IMR-90 (cell line): ENCODE data around the gene EXOC6. TPM values are rescaled to one million over a fixed set of nuclear protein-coding genes. Genes with fewer than 3 reads are reported as not detected.
A peak's percentile ranks its signal among the peaks of the same experiment; 100 is the strongest.

Experiments
- ATAC-seq: fragments of 200-7000 bp; cut with Tn5 transposase; 2 replicates; pipeline ENCODE4 v1.9.1; 2020; ENCODE audit warnings: low read depth, mild to moderate bottlenecking, moderate library complexity
- BruUV-seq: library from RNA; stranded (reverse); fragments of 400-500 nt; replicated peaks from 2 replicates; lab custom pipeline; 2021; lab: Mats Ljungman, UMichigan
- CTCF ChIA-PET: fragments of 300-600 bp; formaldehyde crosslinking; extraction: SDS; loops from one replicate; lab custom pipeline; 2021; ENCODE audit warnings: antibody characterized with exemption; lab: Yijun Ruan, JAX
- POLR2A ChIA-PET: fragments of 300-600 bp; sonication (Branson Sonifier 250); formaldehyde crosslinking; loops from one replicate; lab custom pipeline; 2022; ENCODE audit warnings: antibody characterized with exemption; ENCODE audit not compliant: unreplicated experiment; lab: Charles Lee
- DNase-seq: peaks from one replicate; pipeline ENCODE4 v3.0.0; 2013
- H2AFZ ChIP-seq: replicated peaks from 2 replicates; pipeline ENCODE3; 2013; ENCODE audit warnings: low read length, mild to moderate bottlenecking; ENCODE audit not compliant: poor library complexity
- H2AK5ac ChIP-seq: 2 replicates; pipeline ENCODE4 v1.6.1; 2013; ENCODE audit warnings: low read depth, low read length, inconsistent platforms
- H2AK9ac ChIP-seq: replicated peaks from 2 replicates; pipeline ENCODE3; 2013; ENCODE audit warnings: mild to moderate bottlenecking, low read depth, low read length, moderate library complexity; ENCODE audit not compliant: poor library complexity
- H2BK120ac ChIP-seq: 2 replicates; pipeline ENCODE4 v1.6.1; 2013; ENCODE audit warnings: low read depth, low read length, inconsistent platforms
- H2BK15ac ChIP-seq: 3 replicates; pipeline ENCODE4 v1.6.1; 2013; ENCODE audit warnings: low read depth, low read length, inconsistent platforms
- H2BK20ac ChIP-seq: 2 replicates; pipeline ENCODE4 v1.6.1; 2013; ENCODE audit warnings: low read depth, mild to moderate bottlenecking, inconsistent platforms, low read length, moderate library complexity
- H2BK5ac ChIP-seq: 2 replicates; pipeline ENCODE4 v1.6.1; 2013; ENCODE audit warnings: mild to moderate bottlenecking, low read depth, low read length, inconsistent platforms; ENCODE audit not compliant: poor library complexity, severe bottlenecking
- H3K14ac ChIP-seq: replicated peaks from 2 replicates; pipeline ENCODE4 v1.6.1; 2013; ENCODE audit warnings: low read depth, low read length, inconsistent platforms
- H3K18ac ChIP-seq: 2 replicates; pipeline ENCODE4 v1.6.1; 2013; ENCODE audit warnings: low read depth, low read length, control low read depth
- H3K23ac ChIP-seq: 2 replicates; pipeline ENCODE4 v1.6.1; 2013; ENCODE audit warnings: low read depth, low read length, inconsistent platforms
- H3K27ac ChIP-seq: 2 replicates; pipeline ENCODE4 v1.5.1; 2013; ENCODE audit warnings: mild to moderate bottlenecking, control low read depth, low read length; ENCODE audit not compliant: insufficient read depth
- H3K27me3 ChIP-seq: 2 replicates; pipeline ENCODE4 v1.6.1; 2013; ENCODE audit warnings: low read length; ENCODE audit not compliant: control insufficient read depth, insufficient read depth
- H3K36me3 ChIP-seq: 2 replicates; pipeline ENCODE4 v1.6.1; 2013; ENCODE audit warnings: low read length, mixed read lengths; ENCODE audit not compliant: control insufficient read depth, insufficient read depth
- H3K4ac ChIP-seq: 2 replicates; pipeline ENCODE4 v1.6.1; 2013; ENCODE audit warnings: low read depth, low read length, inconsistent platforms
- H3K4me1 ChIP-seq: 2 replicates; pipeline ENCODE4 v1.6.1; 2013; ENCODE audit warnings: low read length, mixed read lengths; ENCODE audit not compliant: control insufficient read depth, insufficient read depth
- H3K4me2 ChIP-seq: 2 replicates; pipeline ENCODE4 v1.6.1; 2013; ENCODE audit warnings: low read depth, mild to moderate bottlenecking, control low read depth, low read length, moderate library complexity
- H3K4me3 ChIP-seq: 2 replicates; pipeline ENCODE4 v1.5.1; 2013; ENCODE audit warnings: low read depth, mild to moderate bottlenecking, control low read depth, low read length, moderate library complexity; ENCODE audit not compliant: insufficient read depth
- H3K56ac ChIP-seq: 2 replicates; pipeline ENCODE4 v1.6.1; 2013; ENCODE audit warnings: low read length, inconsistent platforms; ENCODE audit not compliant: insufficient read depth; ENCODE audit errors: extremely low read depth
- H3K79me1 ChIP-seq, 2 experiments: 2 replicates each; pipeline ENCODE4 v1.6.1; 2013; ENCODE audit warnings: low read length in 2 of 2, inconsistent platforms in 1 of 2, low read depth in 1 of 2
- H3K9ac ChIP-seq: 2 replicates; pipeline ENCODE4 v1.6.1; 2013; ENCODE audit warnings: low read depth, low read length, control low read depth
- H3K9me1 ChIP-seq: 2 replicates; pipeline ENCODE4 v1.6.1; 2013; ENCODE audit warnings: low read length, inconsistent platforms; ENCODE audit not compliant: insufficient read depth
- H3K9me3 ChIP-seq: 2 replicates; pipeline ENCODE4 v1.6.1; 2013; ENCODE audit warnings: low read length; ENCODE audit not compliant: control insufficient read depth, insufficient read depth
- H4K20me1 ChIP-seq: 2 replicates; pipeline ENCODE4 v1.6.1; 2013; ENCODE audit warnings: low read length, inconsistent platforms; ENCODE audit not compliant: insufficient read depth
- H4K5ac ChIP-seq: 2 replicates; pipeline ENCODE4 v1.6.1; 2013; ENCODE audit warnings: mild to moderate bottlenecking, low read depth, low read length, control low read depth
- H4K8ac ChIP-seq, 2 experiments: 2 replicates each; pipeline ENCODE4 v1.6.1; 2013; ENCODE audit warnings: low read depth in 2 of 2, low read length in 2 of 2, control low read depth in 1 of 2, inconsistent platforms in 1 of 2
- H4K91ac ChIP-seq: 2 replicates; pipeline ENCODE4 v1.6.1; 2013; ENCODE audit warnings: low read depth, low read length, inconsistent platforms; ENCODE audit not compliant: insufficient read depth
- BHLHE40 ChIP-seq: fragments of 150-350 bp; IDR thresholded peaks from 2 replicates; pipeline ENCODE4 v1.6.1; 2016; ENCODE audit warnings: mild to moderate bottlenecking, low read depth, low read length
- CEBPB ChIP-seq: IDR thresholded peaks from 2 replicates; pipeline ENCODE4 v1.6.1; 2012; ENCODE audit warnings: low read depth, low read length, improper control_type of control experiment
- CTCF ChIP-seq: conservative IDR thresholded peaks from 2 replicates; pipeline ENCODE4 v1.5.1; 2012; ENCODE audit warnings: mild to moderate bottlenecking, low read depth, low read length, improper control_type of control experiment
- ELK1 ChIP-seq: fragments of 150-350 bp; IDR thresholded peaks from 2 replicates; pipeline ENCODE4 v1.6.1; 2016; ENCODE audit warnings: low read depth, mild to moderate bottlenecking, low read length, moderate library complexity, borderline replicate concordance
- FOS ChIP-seq: fragments of 150-350 bp; IDR thresholded peaks from 2 replicates; pipeline ENCODE4 v1.6.1; 2016; ENCODE audit warnings: low read depth, low read length
- MAFK ChIP-seq: IDR thresholded peaks from 2 replicates; pipeline ENCODE4 v1.6.1; 2012; ENCODE audit warnings: low read depth, low read length, improper control_type of control experiment
- MXI1 ChIP-seq: IDR thresholded peaks from 2 replicates; pipeline ENCODE4 v1.6.1; 2012; ENCODE audit warnings: low read depth, mild to moderate bottlenecking, low read length, moderate library complexity, borderline replicate concordance
- RAD21 ChIP-seq: IDR thresholded peaks from 2 replicates; pipeline ENCODE4 v1.6.1; 2012; ENCODE audit warnings: low read length, improper control_type of control experiment
- RCOR1 ChIP-seq: IDR thresholded peaks from 2 replicates; pipeline ENCODE4 v1.6.1; 2012; ENCODE audit warnings: mild to moderate bottlenecking, low read length, improper control_type of control experiment; ENCODE audit not compliant: insufficient replicate concordance
- RFX5 ChIP-seq: IDR thresholded peaks from 2 replicates; pipeline ENCODE4 v1.8.0; 2012; ENCODE audit warnings: low read depth, mild to moderate bottlenecking, low read length, moderate library complexity
- WGBS, 2 experiments: methylation state at CpG; one replicate each; pipeline versions ENCODE4 v1.1.5 to v1.1.7; 2013; ENCODE audit warnings: missing lambda C conversion rate in 2 of 2; ENCODE audit not compliant: insufficient read length in 1 of 2; ENCODE audit errors: extremely low coverage in 2 of 2; 5-methylcytosine and 5-hydroxymethylcytosine counted together
- dilution Hi-C: fragments of 300-500 bp; cut with HindIII; formaldehyde crosslinking; loops from one replicate; pipeline ENCODE4 v1.14.3; 2018; ENCODE audit warnings: low sequenced_read_pairs; ENCODE audit not compliant: unreplicated experiment
- in situ Hi-C: fragments of 300-500 bp; cut with MboI; formaldehyde crosslinking; loops from 3 replicates; pipeline ENCODE4 v1.14.3; 2019; ENCODE audit warnings: low sequenced_read_pairs, inconsistent platforms, mixed read lengths
- intact Hi-C: fragments of 100-400 bp; cut with micrococcal nuclease; formaldehyde crosslinking; loops from 2 replicates; pipeline ENCODE4 v1.10.0; 2022
- polyA plus RNA-seq, 3 experiments: library from polyadenylated mRNA; depleted of rRNA; stranded (reverse); fragments of >200 nt; gene quantifications; 2 replicates each; pipeline ENCODE4 v1.2.3, GENCODE V29; 2012; ENCODE audit warnings: low replicate concordance in 1 of 3
- total RNA-seq: library from RNA; depleted of rRNA; stranded (reverse); fragments of >200 nt; gene quantifications from 2 replicates; pipeline ENCODE4 v1.2.3, GENCODE V29; 2012

Gene EXOC6
- total and polyA plus RNA-seq, 2 of the 4 experiments (the other 2 are of a cell fraction): 4.5 to 11.5 TPM

- H3K9ac ChIP-seq: no peak overlapping the region
- H2BK20ac ChIP-seq: peak overlapping the region; percentile 40; the same call in 1 of the 2 replicates
- H3K18ac ChIP-seq: no peak overlapping the region; the same call in 1 of the 2 replicates
- H3K27me3 ChIP-seq: no peaks in the 10 kb centered on the region
- H3K4ac ChIP-seq: peak overlapping the region; percentile 35
- H3K9me3 ChIP-seq: no peaks in the 10 kb centered on the region
- TF ChIP-seq CEBPB: no peak
- TF ChIP-seq RAD21: no peak
- TF ChIP-seq RFX5: no peak
- no peak for TF ChIP-seq ELK1
- no peak for TF ChIP-seq MAFK
- TF ChIP-seq CTCF: no peak
- no peak for TF ChIP-seq MXI1
- TF ChIP-seq BHLHE40: no peak
- TF ChIP-seq FOS: no peak
- no peak for TF ChIP-seq RCOR1
- 0 out of 2 replicates have a peak overlapping the region, but pooled peaks have one; percentile 54 for H2AK5ac ChIP-seq
- no peak overlapping the region for H4K91ac ChIP-seq
- dilution Hi-C loops: no loop called here
- peak overlapping the region; percentile 87; the same call in 1 of the 2 replicates for H2BK120ac ChIP-seq
- ChIA-PET POLR2A (no interaction called here), CTCF (interaction anchor here (1.0 to 1.2 kb wide), 2 partner anchors 17 kb away, joined by 3 read pairs; no protein-coding TSS in a partner anchor)
- H4K20me1 ChIP-seq: no peaks in the 10 kb centered on the region
- no peaks in the 10 kb centered on the region for H3K36me3 ChIP-seq
- ATAC-seq: no peak
- 0 out of 2 replicates have a peak overlapping the region, but pooled peaks have one; percentile 11 for H3K14ac ChIP-seq
- no peak overlapping the region for H2AFZ ChIP-seq
- H3K23ac ChIP-seq: no peak overlapping the region
- H3K56ac ChIP-seq: no peak overlapping the region
- H4K8ac ChIP-seq: peak overlapping the region in 1 of 2 experiments; percentile 42; a peak in 1 of 4 replicates
- H3K4me3 ChIP-seq: no peak overlapping the region
- H2BK15ac ChIP-seq: 0 out of 3 replicates have a peak overlapping the region, but pooled peaks have one; percentile 97
- H3K4me2 ChIP-seq: no peak overlapping the region
- no peak overlapping the region for H4K5ac ChIP-seq
- intact Hi-C loops: no loop called here
- H2BK5ac ChIP-seq: no peak overlapping the region
- no peaks in the 10 kb centered on the region; the same call in 1 of the 2 replicates for H3K9me1 ChIP-seq
- no peaks in the 10 kb centered on the region; a peak in 1 of 4 replicates for H3K79me1 ChIP-seq
- in situ Hi-C loops: no loop called here
- no peak for DNase-seq
- BruUV-seq: no TSS peak
- no peak overlapping the region for H2AK9ac ChIP-seq
- WGBS, 2 experiments: no CpG with 5 or more reads among the region's 5 CpGs
- peaks cover 10% of the 10 kb centered on the region for H3K4me1 ChIP-seq
- H3K27ac ChIP-seq: no peak overlapping the region
Measured at GRCh38 chr10:92826061-92826460, 22.3 kb upstream of the EXOC6 start.
